ENCODE results near the gene DLK1. TPM values are rescaled to one million over a fixed set of nuclear protein-coding genes. Genes with fewer than 3 reads are reported as not detected.

Gene DLK1
- total and polyA plus RNA-seq, 3 donors from 2014 or later, result 45.6 to 109 (median 59.4) TPM

DNA sequence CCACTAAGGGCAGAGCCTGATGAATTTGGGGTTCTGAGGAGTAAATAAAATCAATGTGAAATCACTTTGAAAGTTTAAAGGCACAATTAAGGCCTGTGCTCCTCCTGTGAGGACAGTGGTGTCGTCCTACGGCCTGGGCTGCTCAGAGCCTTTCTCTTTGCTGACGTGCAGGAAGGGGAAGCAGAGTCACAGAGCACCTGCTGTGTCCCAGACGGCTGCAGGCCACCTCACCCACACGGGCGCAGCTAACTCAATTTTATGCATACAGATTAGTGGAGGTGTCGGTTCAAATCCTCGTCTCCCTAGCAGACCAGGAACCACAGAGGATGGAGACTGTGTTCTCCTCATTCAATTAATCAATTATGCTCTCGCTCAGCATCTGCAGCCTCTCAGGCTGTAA is 11.4 kb upstream of the DLK1 start:
- no peak overlapping the region for H3K27ac ChIP-seq
- peaks cover 28% of the 10 kb centered on the region for H3K4me1 ChIP-seq
- H3K9me3 ChIP-seq, result no peaks in the 10 kb centered on the region
- TF ChIP-seq POLR2A (IDR thresholded peaks at IDR 0.05), result no peak
- no peak for TF ChIP-seq CTCF (IDR thresholded peaks at IDR 0.05)
- H3K27me3 ChIP-seq, result no peaks in the 10 kb centered on the region
- H3K4me3 ChIP-seq, result no peak overlapping the region
- intact Hi-C loops (cut with DNase I; ENCODE audit: low total_unique reads), result no loop called here
- H3K36me3 ChIP-seq (ENCODE audit: low read depth, missing control alignments), result no peaks in the 10 kb centered on the region
- DNase-seq, result no peak
- 88 to 95% methylated on average over 9 of the region's 9 CpGs for WGBS, 2 donors

DNA sequence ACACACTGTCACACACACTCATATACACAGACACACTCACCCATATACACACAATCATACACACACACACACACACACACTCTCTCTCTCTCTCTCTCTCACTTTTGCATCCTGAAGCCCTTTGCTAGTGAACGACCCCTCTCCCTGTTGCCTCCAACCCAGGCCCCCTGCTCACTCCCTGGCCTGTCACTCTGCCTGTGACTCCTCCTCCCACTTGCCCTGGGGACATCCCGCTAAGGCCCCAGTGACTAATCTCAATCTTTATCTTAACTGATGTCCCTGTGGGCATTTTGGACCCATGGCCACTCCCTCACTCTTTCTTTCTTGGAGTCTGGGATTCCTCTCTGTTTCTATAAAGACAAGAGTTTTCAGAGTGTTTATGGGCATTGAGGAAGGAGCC is 10.9 kb upstream of the DLK1 start:
- Histone ChIP-seq H3K4me3 (no peak overlapping the region), H3K36me3 (ENCODE audit: low read depth, missing control alignments) (no peaks in the 10 kb centered on the region), H3K27ac (no peak overlapping the region), H3K4me1 (peaks cover 24% of the 10 kb centered on the region), H3K9me3 (no peaks in the 10 kb centered on the region), H3K27me3 (no peaks in the 10 kb centered on the region)
- WGBS, 2 donors, result 95 to 100% methylated on average over 2 of the region's 2 CpGs
- intact Hi-C loops (cut with DNase I; ENCODE audit: low total_unique reads), result no loop called here
- TF ChIP-seq CTCF (IDR thresholded peaks at IDR 0.05), result no peak
- TF ChIP-seq POLR2A (IDR thresholded peaks at IDR 0.05), result no peak
- DNase-seq, result no peak

DNA sequence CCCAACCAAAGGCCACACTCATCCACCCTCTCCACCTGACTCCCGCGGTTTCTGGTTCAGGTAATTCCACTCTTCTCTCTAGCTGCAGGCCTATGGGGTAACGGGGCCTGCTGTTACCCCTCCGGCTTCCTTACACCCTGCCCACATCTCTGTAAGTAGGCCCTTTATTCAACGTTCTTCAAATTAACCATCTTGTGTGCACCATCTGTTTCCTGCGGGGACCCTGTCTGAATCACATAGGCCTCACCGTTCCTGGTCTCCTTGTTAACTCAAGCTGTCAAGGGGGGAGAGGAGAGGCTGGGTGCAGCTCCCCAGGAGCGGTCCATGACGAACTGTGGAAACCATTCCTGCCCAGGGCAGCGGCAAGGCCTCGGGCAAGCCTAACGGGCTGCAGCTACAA is 9.3 kb upstream of the DLK1 start:
- TF ChIP-seq POLR2A (IDR thresholded peaks at IDR 0.05) (no peak), CTCF (IDR thresholded peaks at IDR 0.05) (no peak)
- no peak overlapping the region for H3K27ac ChIP-seq
- no peaks in the 10 kb centered on the region for H3K27me3 ChIP-seq
- H3K4me3 ChIP-seq, result no peak overlapping the region
- intact Hi-C loops (cut with DNase I; ENCODE audit: low total_unique reads), result no loop called here
- no peaks in the 10 kb centered on the region for H3K9me3 ChIP-seq
- H3K36me3 ChIP-seq (ENCODE audit: low read depth, missing control alignments), result no peaks in the 10 kb centered on the region
- no peak for DNase-seq
- peaks cover 8% of the 10 kb centered on the region for H3K4me1 ChIP-seq
- WGBS, 2 donors, result 79 to 83% methylated on average over 12 of the region's 12 CpGs

DNA sequence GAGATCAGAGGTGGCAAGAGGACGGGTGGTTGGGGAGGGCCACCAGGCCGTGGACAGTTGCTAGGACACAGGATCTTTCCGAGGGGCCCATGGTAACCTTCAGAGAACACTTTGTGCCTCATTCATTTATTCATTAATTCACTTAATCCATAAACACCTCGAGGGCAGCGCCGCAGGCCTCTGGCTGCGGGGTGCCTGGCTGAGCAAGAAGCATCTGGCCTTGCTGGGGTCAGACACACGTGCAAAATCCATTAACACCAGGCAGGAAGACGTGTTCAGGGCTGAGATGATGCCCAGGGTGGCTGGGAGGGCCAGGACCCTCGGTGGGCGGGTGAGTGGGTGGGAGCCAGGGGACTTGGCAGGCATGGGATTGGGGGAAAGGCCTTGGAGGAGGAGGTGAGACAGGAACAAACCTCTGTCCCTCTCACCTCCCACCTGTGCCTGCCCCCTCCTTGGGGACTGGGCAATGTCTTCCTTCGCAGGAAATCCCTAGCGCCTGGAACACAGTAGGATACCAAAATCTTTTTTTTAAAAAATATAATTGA is 6.6 kb upstream of the DLK1 start:
- H3K27me3 ChIP-seq, result no peaks in the 10 kb centered on the region
- H3K27ac ChIP-seq, result no peak overlapping the region
- no peak for TF ChIP-seq CTCF (IDR thresholded peaks at IDR 0.05)
- no peak for TF ChIP-seq POLR2A (IDR thresholded peaks at IDR 0.05)
- no peaks in the 10 kb centered on the region for H3K4me1 ChIP-seq
- intact Hi-C loops (cut with DNase I; ENCODE audit: low total_unique reads), result no loop called here
- no peak overlapping the region for H3K4me3 ChIP-seq
- no peaks in the 10 kb centered on the region for H3K9me3 ChIP-seq
- H3K36me3 ChIP-seq (ENCODE audit: low read depth, missing control alignments), result no peaks in the 10 kb centered on the region
- 85 to 86% methylated on average over 12 to 13 of the region's 13 CpGs for WGBS, 2 donors
- no peak for DNase-seq

GRCh38 chr14:100721568-100721967 is 5.1 kb upstream of the DLK1 start:
- intact Hi-C loops (cut with DNase I; ENCODE audit: low total_unique reads), result no loop called here
- no peak overlapping the region for H3K27ac ChIP-seq
- no peak for DNase-seq
- no peaks in the 10 kb centered on the region for H3K27me3 ChIP-seq
- H3K4me3 ChIP-seq, result no peak overlapping the region
- H3K4me1 ChIP-seq, result no peaks in the 10 kb centered on the region
- TF ChIP-seq CTCF (IDR thresholded peaks at IDR 0.05) (no peak), POLR2A (IDR thresholded peaks at IDR 0.05) (no peak)
- WGBS, 2 donors, result 74 to 86% methylated on average over 5 of the region's 5 CpGs
- no peaks in the 10 kb centered on the region for H3K9me3 ChIP-seq
- no peaks in the 10 kb centered on the region for H3K36me3 ChIP-seq (ENCODE audit: low read depth, missing control alignments)

Data from testis (tissue), 3 donors.